HepG2 (cell line): ENCODE measurements around the gene HECTD4. TPM values are rescaled to one million over a fixed set of nuclear protein-coding genes. Genes with fewer than 3 reads are reported as not detected.

Experiments
- ATAC-seq: fragments of 200-7000 bp; cut with Tn5 transposase; 3 replicates; pipeline ENCODE4 v1.9.1; 2020; ENCODE audit warnings: mild to moderate bottlenecking, moderate library complexity
- BruUV-seq: library from RNA; stranded (reverse); fragments of 400-500 nt; replicated peaks from 2 replicates; lab custom pipeline; 2021; lab: Mats Ljungman, UMichigan
- CTCF ChIA-PET: fragments of 300-600 bp; formaldehyde crosslinking; extraction: SDS; loops from one replicate; lab custom pipeline; 2021; ENCODE audit warnings: low total read pairs, inconsistent platforms, low intra/inter-chr PET ratio; lab: Yijun Ruan, JAX
- POLR2A ChIA-PET: fragments of 350-600 bp; sonication (Branson Sonifier 250); formaldehyde crosslinking; loops from one replicate; lab custom pipeline; 2020; ENCODE audit warnings: antibody characterized with exemption, inconsistent platforms; lab: Yijun Ruan, JAX
- DNase-seq: peaks from one replicate; pipeline ENCODE4 v3.0.0-alpha.2; 2015; ENCODE audit warnings: low spot score
- FAIRE-seq: peaks from 3 replicates; lab custom pipeline; 2011; peaks lifted over from hg19 to GRCh38; lab: Jason Lieb, UNC
- H2AFZ ChIP-seq: one replicate; pipeline ENCODE4 v1.6.1; 2011; ENCODE audit warnings: low read length, inconsistent platforms
- H3K27ac ChIP-seq: fragments of 300-600 bp; 3 replicates; pipeline ENCODE4 v1.8.0; 2011; ENCODE audit warnings: mixed run types, mild to moderate bottlenecking, mixed read lengths, low read length, inconsistent platforms; ENCODE audit not compliant: insufficient read depth; ENCODE audit errors: extremely low read length
- H3K27me3 ChIP-seq, 2 experiments: fragments of 200-600 bp in 1 of 2; 2 replicates in 1 of 2; 3 replicates in 1 of 2; pipeline versions ENCODE4 v1.6.0 to v1.8.0; 2011; ENCODE audit warnings: low read length in 2 of 2, mild to moderate bottlenecking in 2 of 2, moderate library complexity in 2 of 2, inconsistent platforms in 1 of 2; ENCODE audit not compliant: insufficient read depth in 2 of 2, control insufficient read depth in 1 of 2
- H3K36me3 ChIP-seq, 2 experiments: fragments of 200-600 bp in 1 of 2; replicated peaks in 1 of 2; 2 replicates in 1 of 2; 3 replicates in 1 of 2; pipeline versions ENCODE4 v1.5.1 to v1.8.0; 2011; ENCODE audit warnings: low read length in 2 of 2, inconsistent platforms in 1 of 2; ENCODE audit not compliant: insufficient read depth in 2 of 2, control insufficient read depth in 1 of 2
- H3K4me1 ChIP-seq: 2 replicates; pipeline ENCODE4 v1.5.1; 2012; ENCODE audit warnings: low read length, inconsistent platforms; ENCODE audit not compliant: insufficient read depth
- H3K4me2 ChIP-seq: 2 replicates; pipeline ENCODE4 v1.6.0; 2011; ENCODE audit warnings: low read depth, low read length, inconsistent platforms
- H3K4me3 ChIP-seq, 3 experiments: fragments of 200-600 bp in 1 of 3; sonication (generic), shearing (Covaris generic) in 1 of 3; replicated peaks in 1 of 3; 2 replicates each; pipeline ENCODE4 v1.5.1; 2011 to 2016; ENCODE audit warnings: low read length in 3 of 3, inconsistent platforms in 2 of 3, low read depth in 2 of 3, mild to moderate bottlenecking in 2 of 3, control low read depth in 1 of 3, mixed read lengths in 1 of 3; ENCODE audit not compliant: insufficient read depth in 1 of 3
- H3K79me2 ChIP-seq: one replicate; pipeline ENCODE4 v1.6.1; 2011; ENCODE audit warnings: low read length, inconsistent platforms; ENCODE audit not compliant: insufficient read depth
- H3K9ac ChIP-seq: 2 replicates; pipeline ENCODE4 v1.6.0; 2011; ENCODE audit warnings: mild to moderate bottlenecking, low read depth, low read length, inconsistent platforms; ENCODE audit not compliant: insufficient read depth
- H3K9me3 ChIP-seq: 2 replicates; pipeline ENCODE4 v1.5.1; 2012; ENCODE audit warnings: mild to moderate bottlenecking, low read length
- H4K20me1 ChIP-seq: 2 replicates; pipeline ENCODE4 v1.6.0; 2011; ENCODE audit warnings: inconsistent platforms, mild to moderate bottlenecking, low read length, moderate library complexity; ENCODE audit not compliant: insufficient read depth
- NPAS2 ChIP-seq: sonication (generic); formaldehyde crosslinking; IDR thresholded peaks from 2 replicates; pipeline ENCODE4 v1.8.0; 2022; ENCODE audit warnings: mild to moderate bottlenecking, missing genetic modification reagents, borderline replicate concordance
- SSRP1 ChIP-seq: IDR thresholded peaks from 2 replicates; pipeline ENCODE4 v1.6.1; 2016; ENCODE audit warnings: control low read depth
- TBX2 ChIP-seq: sonication (generic); formaldehyde crosslinking; IDR thresholded peaks from 2 replicates; pipeline ENCODE4 v1.5.0; 2020; ENCODE audit warnings: missing genetic modification reagents, mild to moderate bottlenecking, borderline replicate concordance
- ZKSCAN1 ChIP-seq: fragments of 150-350 bp; IDR thresholded peaks from 2 replicates; pipeline ENCODE4 v1.6.1; 2014; ENCODE audit warnings: low read length
- ZNF549 ChIP-seq: sonication (generic); formaldehyde crosslinking; IDR thresholded peaks from 2 replicates; pipeline ENCODE4 v1.5.0; 2020; ENCODE audit warnings: missing genetic modification reagents
- ZNF749 ChIP-seq: sonication (generic); formaldehyde crosslinking; IDR thresholded peaks from 2 replicates; pipeline ENCODE4 v1.8.0; 2022; ENCODE audit warnings: mild to moderate bottlenecking, missing genetic modification reagents, moderate library complexity, borderline replicate concordance
- WGBS: methylation state at CpG from one replicate; pipeline ENCODE4 v1.1.6; 2017; ENCODE audit warnings: low lambda C conversion rate; 5-methylcytosine and 5-hydroxymethylcytosine counted together
- in situ Hi-C: cut with HindIII; loops from 2 replicates; pipeline ENCODE4 v1.10.0; 2017; ENCODE audit warnings: low pct_unique_long_range_greater_than_20kb; ENCODE audit not compliant: extremely low pct_ligation_motif_present
- intact Hi-C: fragments of 100-400 bp; cut with micrococcal nuclease; formaldehyde crosslinking; loops from one replicate; pipeline ENCODE4 v1.10.0; 2022; ENCODE audit not compliant: unreplicated experiment
- polyA plus RNA-seq, 8 experiments: library from polyadenylated mRNA; depleted of rRNA in 3 of 8; stranded (reverse) in 7 of 8; unstranded in 1 of 8; fragments of >200 nt; fragmentation: Illumina TruSeq in 4 of 8; extraction: Trizol in 4 of 8; gene quantifications; 2 replicates each; pipeline versions ENCODE4 v1.2.1 to v1.2.3, GENCODE V29; 2011 to 2016; ENCODE audit warnings: low read depth in 4 of 8, missing spikeins in 1 of 8, mixed read lengths in 1 of 8; ENCODE audit not compliant: insufficient read depth in 1 of 8
- total RNA-seq, 5 experiments: library from RNA; depleted of rRNA; stranded (reverse); fragments of >200 nt; fragmentation: Illumina TruSeq; extraction: Trizol; gene quantifications; 2 replicates each; pipeline ENCODE4 v1.2.3, GENCODE V29; 2016; ENCODE audit warnings: low read depth in 1 of 5
- TF ChIP-seq, protein P1 (sequence below): IDR thresholded peaks from 2 replicates; pipeline ENCODE4 v1.6.1; 2016; ENCODE audit warnings: low read depth, control low read depth
- TF ChIP-seq, protein P2 (sequence below): sonication (generic); formaldehyde crosslinking; conservative IDR thresholded peaks from 2 replicates; pipeline ENCODE4 v1.4.0; 2020; ENCODE audit warnings: mild to moderate bottlenecking, missing genetic modification reagents, moderate library complexity
- TF ChIP-seq, protein P3 (sequence below): sonication (generic); formaldehyde crosslinking; IDR thresholded peaks from 2 replicates; pipeline ENCODE4 v1.4.0; 2020; ENCODE audit warnings: missing genetic modification reagents
- TF ChIP-seq, protein P4 (sequence below): sonication (generic); formaldehyde crosslinking; IDR thresholded peaks from 2 replicates; pipeline ENCODE4 v1.4.0; 2020; ENCODE audit warnings: missing genetic modification reagents

Gene HECTD4
- total and polyA plus RNA-seq, 2 of the 13 experiments (the other 11 are each of a cell fraction or from before 2014, with no cell fraction given), result 9.0 to 11.4 TPM

DNA sequence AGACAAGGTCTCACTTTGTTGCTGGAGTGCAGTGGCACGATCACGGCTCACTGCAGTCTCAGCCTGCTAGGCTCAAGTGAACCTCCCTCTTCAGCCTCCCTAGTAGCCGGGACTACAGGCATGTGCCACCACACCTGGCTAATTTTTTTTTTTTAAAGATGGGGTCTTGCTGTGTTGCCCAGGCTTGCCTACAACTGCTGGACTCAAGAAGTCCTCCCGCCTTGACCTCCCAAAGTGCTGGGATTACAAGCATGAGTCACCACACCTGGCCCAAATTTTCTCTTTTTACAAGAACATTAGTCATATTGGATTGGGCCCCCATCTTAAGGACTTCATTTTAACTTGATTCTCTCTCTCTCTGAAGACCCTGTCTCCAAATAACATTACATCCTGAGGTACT, 7.0 kb upstream of the HECTD4 start:
- Histone ChIP-seq H3K9me3 (no peaks in the 10 kb centered on the region), H3K27me3 (no peaks in the 10 kb centered on the region), H3K9ac (no peak overlapping the region), H3K79me2 (no peaks in the 10 kb centered on the region), H3K36me3 (no peaks in the 10 kb centered on the region), H3K4me1 (peaks cover 20% of the 10 kb centered on the region), H4K20me1 (no peaks in the 10 kb centered on the region), H3K27ac (no peak overlapping the region), H3K4me3 (no peak overlapping the region), H3K4me2 (no peak overlapping the region), H2AFZ (no peak overlapping the region)
- ATAC-seq, result no peak
- intact Hi-C loops, result loop anchor here (10.0 kb wide), 2 partner anchors 64 to 104 kb away; no protein-coding TSS in a partner anchor
- ChIA-PET POLR2A (no interaction called here), CTCF (no interaction called here)
- in situ Hi-C loops, result loop anchor here (5.0 kb wide), 1 partner anchor 192 kb away; no protein-coding TSS in a partner anchor
- no TSS peak for BruUV-seq
- DNase-seq, result no peak
- WGBS, result 35% methylated on average over 4 of the region's 4 CpGs
- no peak for FAIRE-seq
- TF ChIP-seq NPAS2, result no peak
- TF ChIP-seq, protein P1, sequence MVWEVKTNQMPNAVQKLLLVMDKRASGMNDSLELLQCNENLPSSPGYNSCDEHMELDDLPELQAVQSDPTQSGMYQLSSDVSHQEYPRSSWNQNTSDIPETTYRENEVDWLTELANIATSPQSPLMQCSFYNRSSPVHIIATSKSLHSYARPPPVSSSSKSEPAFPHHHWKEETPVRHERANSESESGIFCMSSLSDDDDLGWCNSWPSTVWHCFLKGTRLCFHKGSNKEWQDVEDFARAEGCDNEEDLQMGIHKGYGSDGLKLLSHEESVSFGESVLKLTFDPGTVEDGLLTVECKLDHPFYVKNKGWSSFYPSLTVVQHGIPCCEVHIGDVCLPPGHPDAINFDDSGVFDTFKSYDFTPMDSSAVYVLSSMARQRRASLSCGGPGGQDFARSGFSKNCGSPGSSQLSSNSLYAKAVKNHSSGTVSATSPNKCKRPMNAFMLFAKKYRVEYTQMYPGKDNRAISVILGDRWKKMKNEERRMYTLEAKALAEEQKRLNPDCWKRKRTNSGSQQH (CRISPR knock-in tag), result no peak
- no peak for TF ChIP-seq ZNF549 (CRISPR knock-in tag)
- TF ChIP-seq, protein P2, sequence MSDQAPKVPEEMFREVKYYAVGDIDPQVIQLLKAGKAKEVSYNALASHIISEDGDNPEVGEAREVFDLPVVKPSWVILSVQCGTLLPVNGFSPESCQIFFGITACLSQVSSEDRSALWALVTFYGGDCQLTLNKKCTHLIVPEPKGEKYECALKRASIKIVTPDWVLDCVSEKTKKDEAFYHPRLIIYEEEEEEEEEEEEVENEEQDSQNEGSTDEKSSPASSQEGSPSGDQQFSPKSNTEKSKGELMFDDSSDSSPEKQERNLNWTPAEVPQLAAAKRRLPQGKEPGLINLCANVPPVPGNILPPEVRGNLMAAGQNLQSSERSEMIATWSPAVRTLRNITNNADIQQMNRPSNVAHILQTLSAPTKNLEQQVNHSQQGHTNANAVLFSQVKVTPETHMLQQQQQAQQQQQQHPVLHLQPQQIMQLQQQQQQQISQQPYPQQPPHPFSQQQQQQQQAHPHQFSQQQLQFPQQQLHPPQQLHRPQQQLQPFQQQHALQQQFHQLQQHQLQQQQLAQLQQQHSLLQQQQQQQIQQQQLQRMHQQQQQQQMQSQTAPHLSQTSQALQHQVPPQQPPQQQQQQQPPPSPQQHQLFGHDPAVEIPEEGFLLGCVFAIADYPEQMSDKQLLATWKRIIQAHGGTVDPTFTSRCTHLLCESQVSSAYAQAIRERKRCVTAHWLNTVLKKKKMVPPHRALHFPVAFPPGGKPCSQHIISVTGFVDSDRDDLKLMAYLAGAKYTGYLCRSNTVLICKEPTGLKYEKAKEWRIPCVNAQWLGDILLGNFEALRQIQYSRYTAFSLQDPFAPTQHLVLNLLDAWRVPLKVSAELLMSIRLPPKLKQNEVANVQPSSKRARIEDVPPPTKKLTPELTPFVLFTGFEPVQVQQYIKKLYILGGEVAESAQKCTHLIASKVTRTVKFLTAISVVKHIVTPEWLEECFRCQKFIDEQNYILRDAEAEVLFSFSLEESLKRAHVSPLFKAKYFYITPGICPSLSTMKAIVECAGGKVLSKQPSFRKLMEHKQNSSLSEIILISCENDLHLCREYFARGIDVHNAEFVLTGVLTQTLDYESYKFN (CRISPR knock-in tag), result no peak
- TF ChIP-seq ZKSCAN1, result no peak
- TF ChIP-seq, protein P3, sequence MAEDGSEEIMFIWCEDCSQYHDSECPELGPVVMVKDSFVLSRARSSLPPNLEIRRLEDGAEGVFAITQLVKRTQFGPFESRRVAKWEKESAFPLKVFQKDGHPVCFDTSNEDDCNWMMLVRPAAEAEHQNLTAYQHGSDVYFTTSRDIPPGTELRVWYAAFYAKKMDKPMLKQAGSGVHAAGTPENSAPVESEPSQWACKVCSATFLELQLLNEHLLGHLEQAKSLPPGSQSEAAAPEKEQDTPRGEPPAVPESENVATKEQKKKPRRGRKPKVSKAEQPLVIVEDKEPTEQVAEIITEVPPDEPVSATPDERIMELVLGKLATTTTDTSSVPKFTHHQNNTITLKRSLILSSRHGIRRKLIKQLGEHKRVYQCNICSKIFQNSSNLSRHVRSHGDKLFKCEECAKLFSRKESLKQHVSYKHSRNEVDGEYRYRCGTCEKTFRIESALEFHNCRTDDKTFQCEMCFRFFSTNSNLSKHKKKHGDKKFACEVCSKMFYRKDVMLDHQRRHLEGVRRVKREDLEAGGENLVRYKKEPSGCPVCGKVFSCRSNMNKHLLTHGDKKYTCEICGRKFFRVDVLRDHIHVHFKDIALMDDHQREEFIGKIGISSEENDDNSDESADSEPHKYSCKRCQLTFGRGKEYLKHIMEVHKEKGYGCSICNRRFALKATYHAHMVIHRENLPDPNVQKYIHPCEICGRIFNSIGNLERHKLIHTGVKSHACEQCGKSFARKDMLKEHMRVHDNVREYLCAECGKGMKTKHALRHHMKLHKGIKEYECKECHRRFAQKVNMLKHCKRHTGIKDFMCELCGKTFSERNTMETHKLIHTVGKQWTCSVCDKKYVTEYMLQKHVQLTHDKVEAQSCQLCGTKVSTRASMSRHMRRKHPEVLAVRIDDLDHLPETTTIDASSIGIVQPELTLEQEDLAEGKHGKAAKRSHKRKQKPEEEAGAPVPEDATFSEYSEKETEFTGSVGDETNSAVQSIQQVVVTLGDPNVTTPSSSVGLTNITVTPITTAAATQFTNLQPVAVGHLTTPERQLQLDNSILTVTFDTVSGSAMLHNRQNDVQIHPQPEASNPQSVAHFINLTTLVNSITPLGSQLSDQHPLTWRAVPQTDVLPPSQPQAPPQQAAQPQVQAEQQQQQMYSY (CRISPR knock-in tag), result no peak
- no peak for TF ChIP-seq ZNF749 (CRISPR knock-in tag)
- no peak for TF ChIP-seq SSRP1 (CRISPR knock-in tag)
- TF ChIP-seq TBX2 (CRISPR knock-in tag), result no peak
- TF ChIP-seq, protein P4, sequence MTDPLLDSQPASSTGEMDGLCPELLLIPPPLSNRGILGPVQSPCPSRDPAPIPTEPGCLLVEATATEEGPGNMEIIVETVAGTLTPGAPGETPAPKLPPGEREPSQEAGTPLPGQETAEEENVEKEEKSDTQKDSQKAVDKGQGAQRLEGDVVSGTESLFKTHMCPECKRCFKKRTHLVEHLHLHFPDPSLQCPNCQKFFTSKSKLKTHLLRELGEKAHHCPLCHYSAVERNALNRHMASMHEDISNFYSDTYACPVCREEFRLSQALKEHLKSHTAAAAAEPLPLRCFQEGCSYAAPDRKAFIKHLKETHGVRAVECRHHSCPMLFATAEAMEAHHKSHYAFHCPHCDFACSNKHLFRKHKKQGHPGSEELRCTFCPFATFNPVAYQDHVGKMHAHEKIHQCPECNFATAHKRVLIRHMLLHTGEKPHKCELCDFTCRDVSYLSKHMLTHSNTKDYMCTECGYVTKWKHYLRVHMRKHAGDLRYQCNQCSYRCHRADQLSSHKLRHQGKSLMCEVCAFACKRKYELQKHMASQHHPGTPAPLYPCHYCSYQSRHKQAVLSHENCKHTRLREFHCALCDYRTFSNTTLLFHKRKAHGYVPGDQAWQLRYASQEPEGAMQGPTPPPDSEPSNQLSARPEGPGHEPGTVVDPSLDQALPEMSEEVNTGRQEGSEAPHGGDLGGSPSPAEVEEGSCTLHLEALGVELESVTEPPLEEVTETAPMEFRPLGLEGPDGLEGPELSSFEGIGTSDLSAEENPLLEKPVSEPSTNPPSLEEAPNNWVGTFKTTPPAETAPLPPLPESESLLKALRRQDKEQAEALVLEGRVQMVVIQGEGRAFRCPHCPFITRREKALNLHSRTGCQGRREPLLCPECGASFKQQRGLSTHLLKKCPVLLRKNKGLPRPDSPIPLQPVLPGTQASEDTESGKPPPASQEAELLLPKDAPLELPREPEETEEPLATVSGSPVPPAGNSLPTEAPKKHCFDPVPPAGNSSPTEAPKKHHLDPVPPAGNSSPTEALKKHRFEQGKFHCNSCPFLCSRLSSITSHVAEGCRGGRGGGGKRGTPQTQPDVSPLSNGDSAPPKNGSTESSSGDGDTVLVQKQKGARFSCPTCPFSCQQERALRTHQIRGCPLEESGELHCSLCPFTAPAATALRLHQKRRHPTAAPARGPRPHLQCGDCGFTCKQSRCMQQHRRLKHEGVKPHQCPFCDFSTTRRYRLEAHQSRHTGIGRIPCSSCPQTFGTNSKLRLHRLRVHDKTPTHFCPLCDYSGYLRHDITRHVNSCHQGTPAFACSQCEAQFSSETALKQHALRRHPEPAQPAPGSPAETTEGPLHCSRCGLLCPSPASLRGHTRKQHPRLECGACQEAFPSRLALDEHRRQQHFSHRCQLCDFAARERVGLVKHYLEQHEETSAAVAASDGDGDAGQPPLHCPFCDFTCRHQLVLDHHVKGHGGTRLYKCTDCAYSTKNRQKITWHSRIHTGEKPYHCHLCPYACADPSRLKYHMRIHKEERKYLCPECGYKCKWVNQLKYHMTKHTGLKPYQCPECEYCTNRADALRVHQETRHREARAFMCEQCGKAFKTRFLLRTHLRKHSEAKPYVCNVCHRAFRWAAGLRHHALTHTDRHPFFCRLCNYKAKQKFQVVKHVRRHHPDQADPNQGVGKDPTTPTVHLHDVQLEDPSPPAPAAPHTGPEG (CRISPR knock-in tag), result no peak
